H1 (cell line): Measurements from ENCODE around the gene HOXB9. TPM values are rescaled to one million over a fixed set of nuclear protein-coding genes. Genes with fewer than 3 reads are reported as not detected.

Experiments
- CTCF ChIA-PET: fragments of 300-600 bp; sonication (Branson Sonifier 250); formaldehyde crosslinking; loops from one replicate; lab custom pipeline; 2021; ENCODE audit not compliant: partially characterized antibody; lab: Charles Lee
- POLR2A ChIA-PET: fragments of 300-600 bp; sonication (Branson Sonifier 250); formaldehyde crosslinking; loops from one replicate; lab custom pipeline; 2021; ENCODE audit warnings: inconsistent platforms; ENCODE audit not compliant: partially characterized antibody; lab: Charles Lee
- DNase-seq, 2 experiments: peaks; one replicate each; pipeline versions ENCODE4 v3.0.0 to v3.0.0-alpha.2; 2010 to 2022; ENCODE audit warnings: low spot score in 2 of 2, low read depth in 1 of 2, mixed read lengths in 1 of 2
- FAIRE-seq: peaks from 2 replicates; lab custom pipeline; 2011; peaks lifted over from hg19 to GRCh38; lab: Jason Lieb, UNC
- H2AFZ ChIP-seq: 2 replicates; pipeline ENCODE4 v1.8.1; 2012; ENCODE audit warnings: low read length, inconsistent platforms
- H2AK5ac ChIP-seq: 2 replicates; pipeline ENCODE4 v1.6.1; 2013; ENCODE audit warnings: low read depth, low read length
- H2BK120ac ChIP-seq: replicated peaks from 2 replicates; pipeline ENCODE3; 2013; ENCODE audit warnings: low read depth, low read length, inconsistent platforms
- H2BK12ac ChIP-seq: 2 replicates; pipeline ENCODE4 v1.6.1; 2013; ENCODE audit warnings: low read depth, low read length
- H2BK15ac ChIP-seq: 2 replicates; pipeline ENCODE4 v1.6.1; 2013; ENCODE audit warnings: low read length
- H2BK20ac ChIP-seq: 2 replicates; pipeline ENCODE4 v1.6.1; 2013; ENCODE audit warnings: low read length
- H2BK5ac ChIP-seq: 2 replicates; pipeline ENCODE4 v1.6.1; 2013; ENCODE audit warnings: low read depth, low read length
- H3K14ac ChIP-seq: 2 replicates; pipeline ENCODE4 v1.6.1; 2013; ENCODE audit warnings: inconsistent platforms; ENCODE audit not compliant: insufficient read length
- H3K18ac ChIP-seq: 2 replicates; pipeline ENCODE4 v1.6.1; 2013; ENCODE audit warnings: low read length; ENCODE audit errors: extremely low read depth
- H3K23ac ChIP-seq: 2 replicates; pipeline ENCODE4 v1.6.1; 2013; ENCODE audit warnings: inconsistent platforms; ENCODE audit not compliant: insufficient read length
- H3K23me2 ChIP-seq: 2 replicates; pipeline ENCODE4 v1.6.1; 2013; ENCODE audit warnings: low read depth, low read length
- H3K27ac ChIP-seq: 2 replicates; pipeline ENCODE4 v1.6.1; 2011; ENCODE audit warnings: low read depth, low read length, inconsistent platforms
- H3K27me3 ChIP-seq, 4 experiments: replicated peaks in 1 of 4; 1 replicate in 1 of 4; 2 replicates in 3 of 4; pipeline versions ENCODE4 v1.6.1 to v1.8.1; 2011 to 2013; ENCODE audit warnings: low read length in 3 of 4, mild to moderate bottlenecking in 3 of 4, inconsistent platforms in 2 of 4, mixed read lengths in 2 of 4, moderate library complexity in 1 of 4; ENCODE audit not compliant: control insufficient read depth in 3 of 4, insufficient read depth in 3 of 4; ENCODE audit errors: extremely low read depth in 1 of 4
- H3K36me3 ChIP-seq, 4 experiments: 2 replicates each; pipeline versions ENCODE4 v1.6.1 to v1.8.1; 2011 to 2013; ENCODE audit warnings: mild to moderate bottlenecking in 4 of 4, low read length in 3 of 4, moderate library complexity in 2 of 4, control low read depth in 1 of 4, inconsistent platforms in 1 of 4; ENCODE audit not compliant: insufficient read depth in 4 of 4, control insufficient read depth in 2 of 4
- H3K4ac ChIP-seq: replicated peaks from 2 replicates; pipeline ENCODE3; 2013; ENCODE audit warnings: low read length, low read depth, mixed read lengths, inconsistent platforms; ENCODE audit not compliant: insufficient read length
- H3K4me1 ChIP-seq, 4 experiments: replicated peaks in 1 of 4; 1 replicate in 1 of 4; 2 replicates in 3 of 4; pipeline versions ENCODE4 v1.6.1 to v1.8.1; 2011 to 2013; ENCODE audit warnings: low read length in 3 of 4, inconsistent platforms in 2 of 4, mixed read lengths in 1 of 4; ENCODE audit not compliant: insufficient read depth in 4 of 4, control insufficient read depth in 3 of 4
- H3K4me2 ChIP-seq, 2 experiments: 2 replicates each; pipeline versions ENCODE4 v1.6.1 to v1.8.1; 2011 to 2013; ENCODE audit warnings: low read depth in 2 of 2, low read length in 2 of 2, control low read depth in 1 of 2, inconsistent platforms in 1 of 2, mild to moderate bottlenecking in 1 of 2; ENCODE audit not compliant: insufficient read depth in 1 of 2
- H3K4me3 ChIP-seq, 4 experiments: fragments of 200-600, 300-600 bp in 1 of 4; sonication (generic), shearing (Covaris generic), sonication (Bioruptor Twin) in 1 of 4; 2 replicates each; pipeline versions ENCODE4 v1.5.1 to v1.8.1; 2011 to 2016; ENCODE audit warnings: low read length in 4 of 4, low read depth in 3 of 4, control low read depth in 2 of 4, inconsistent platforms in 2 of 4, mild to moderate bottlenecking in 2 of 4, mixed read lengths in 1 of 4, moderate library complexity in 1 of 4; ENCODE audit not compliant: insufficient read depth in 2 of 4; ENCODE audit errors: extremely low read depth in 1 of 4
- H3K56ac ChIP-seq: replicated peaks from 2 replicates; pipeline ENCODE3; 2013; ENCODE audit warnings: low read depth, mild to moderate bottlenecking, mixed read lengths, low read length, inconsistent platforms; ENCODE audit not compliant: insufficient read length
- H3K79me1 ChIP-seq: 2 replicates; pipeline ENCODE4 v1.6.1; 2013; ENCODE audit warnings: low read depth, low read length, control low read depth
- H3K79me2 ChIP-seq, 2 experiments: 2 replicates each; pipeline versions ENCODE4 v1.6.1 to v1.8.1; 2012 to 2013; ENCODE audit warnings: low read length in 2 of 2, mild to moderate bottlenecking in 2 of 2, inconsistent platforms in 1 of 2; ENCODE audit not compliant: insufficient read depth in 2 of 2, control insufficient read depth in 1 of 2
- H3K9ac ChIP-seq, 4 experiments: replicated peaks in 1 of 4; 1 replicate in 1 of 4; 2 replicates in 3 of 4; pipeline versions ENCODE4 v1.6.1 to v1.8.1; 2011 to 2013; ENCODE audit warnings: low read depth in 3 of 4, low read length in 3 of 4, control low read depth in 2 of 4, mild to moderate bottlenecking in 2 of 4, moderate library complexity in 2 of 4, inconsistent platforms in 1 of 4; ENCODE audit errors: extremely low read depth in 1 of 4
- H3K9me3 ChIP-seq, 2 experiments: 2 replicates each; pipeline versions ENCODE4 v1.6.1 to v1.8.1; 2012 to 2013; ENCODE audit warnings: mild to moderate bottlenecking in 2 of 2, moderate library complexity in 2 of 2, control low read depth in 1 of 2, inconsistent platforms in 1 of 2, low read depth in 1 of 2, low read length in 1 of 2, mixed read lengths in 1 of 2; ENCODE audit not compliant: insufficient read depth in 2 of 2
- H4K20me1 ChIP-seq, 2 experiments: replicated peaks in 1 of 2; 2 replicates each; pipeline versions ENCODE3 to v1.8.1; 2011 to 2013; ENCODE audit warnings: inconsistent platforms in 2 of 2, low read length in 2 of 2, mild to moderate bottlenecking in 1 of 2; ENCODE audit not compliant: insufficient read depth in 2 of 2, control insufficient read depth in 1 of 2
- H4K5ac ChIP-seq: 2 replicates; pipeline ENCODE4 v1.6.1; 2013; ENCODE audit warnings: low read length, low read depth, mixed read lengths, inconsistent platforms; ENCODE audit not compliant: insufficient read length
- H4K8ac ChIP-seq: 2 replicates; pipeline ENCODE4 v1.8.0; 2013; ENCODE audit warnings: mild to moderate bottlenecking, moderate library complexity, low read length, inconsistent platforms; ENCODE audit not compliant: insufficient read depth; ENCODE audit errors: extremely low read depth
- H4K91ac ChIP-seq: replicated peaks from 2 replicates; pipeline ENCODE3; 2013; ENCODE audit warnings: low read length, mixed read lengths, inconsistent platforms; ENCODE audit not compliant: insufficient read length
- BACH1 ChIP-seq: IDR thresholded peaks from 2 replicates; pipeline ENCODE4 v1.6.1; 2012; ENCODE audit warnings: low read length, improper control_type of control experiment
- EGR1 ChIP-seq: IDR thresholded peaks from 2 replicates; pipeline ENCODE4 v1.6.1; 2011; ENCODE audit warnings: low read depth, low read length, borderline replicate concordance
- POLR2AphosphoS5 ChIP-seq: IDR thresholded peaks from 2 replicates; pipeline ENCODE4 v1.6.1; 2011; ENCODE audit warnings: low read depth, low read length
- RNF2 ChIP-seq: fragments of 200-900, 300-1000 bp; sonication (generic); IDR thresholded peaks from 2 replicates; pipeline ENCODE4 v1.7.1; 2016; ENCODE audit warnings: borderline replicate concordance, low read depth, mild to moderate bottlenecking, antibody characterized with exemption, low read length; ENCODE audit not compliant: poor library complexity, severe bottlenecking; ENCODE audit errors: missing control alignments
- SIN3A ChIP-seq, 2 experiments: IDR thresholded peaks in 1 of 2; conservative IDR thresholded peaks in 1 of 2; 2 replicates each; pipeline ENCODE4 v1.6.1; 2011 to 2012; ENCODE audit warnings: low read length in 2 of 2, improper control_type of control experiment in 1 of 2, low read depth in 1 of 2, mild to moderate bottlenecking in 1 of 2
- SP1 ChIP-seq: IDR thresholded peaks from 2 replicates; pipeline ENCODE4 v1.6.1; 2011; ENCODE audit warnings: low read depth, low read length
- SP2 ChIP-seq: IDR thresholded peaks from 2 replicates; pipeline ENCODE4 v1.6.1; 2012; ENCODE audit warnings: mild to moderate bottlenecking, low read length, inconsistent platforms
- TAF1 ChIP-seq: IDR thresholded peaks from 2 replicates; pipeline ENCODE4 v1.6.1; 2011; ENCODE audit warnings: mild to moderate bottlenecking, low read depth, low read length
- polyA plus RNA-seq, 7 experiments: library from polyadenylated mRNA; depleted of rRNA in 3 of 7; stranded (reverse) in 5 of 7; unstranded in 2 of 7; fragments of >200 nt in 5 of 7; fragments of 200-250 nt in 2 of 7; gene quantifications; 1 replicate in 5 of 7; 2 replicates in 1 of 7; 4 replicates in 1 of 7; pipeline versions ENCODE4 v1.2.1 to v1.2.3, GENCODE V29; 2011 to 2013; ENCODE audit warnings: missing spikeins in 2 of 7, mixed read lengths in 2 of 7
- total RNA-seq: library from RNA; stranded (reverse); fragmentation: NEBNext Ultra II Directional; extraction: Animal tissue kit (Norgen Biotek cat#: 25700); gene quantifications from 2 replicates; pipeline ENCODE4 v1.2.1, GENCODE V29; 2021
- TF ChIP-seq, protein P1 (sequence below): IDR thresholded peaks from 2 replicates; pipeline ENCODE4 v1.6.1; 2012; ENCODE audit warnings: inconsistent platforms

Gene HOXB9
- total and polyA plus RNA-seq, 2 of the 8 experiments (the other 6 are each of a cell fraction or from before 2014, with no cell fraction given) = not detected

- Histone ChIP-seq H2AK5ac (no peak overlapping the region), H2BK120ac (no peak overlapping the region), H3K4me2 (no peak overlapping the region), H3K27ac (no peak overlapping the region), H2BK15ac (no peak overlapping the region), H2AFZ (no peak overlapping the region), H3K4me1 (peaks cover 0 to 14% (median 9%) of the 10 kb centered on the region in 4 experiments; a peak in 5 of 7 replicates), H3K14ac (no peak overlapping the region), H3K79me1 (no peaks in the 10 kb centered on the region), H4K91ac (no peak overlapping the region), H4K5ac (no peak overlapping the region), H4K20me1 (peaks cover 6 to 28% of the 10 kb centered on the region in 2 experiments), H3K79me2 (no peaks in the 10 kb centered on the region), H3K18ac (no peak overlapping the region), H2BK5ac (no peak overlapping the region), H3K56ac (no peak overlapping the region), H3K9me3 (no peaks in the 10 kb centered on the region), H3K9ac (no peak overlapping the region), H2BK12ac (no peak overlapping the region), H3K23me2 (peaks cover 3% of the 10 kb centered on the region; the same call in 1 of the 2 replicates), H3K4me3 (no peak overlapping the region), H3K27me3 (peaks cover 97 to 100% (median 99%) of the 10 kb centered on the region in 4 experiments), H4K8ac (no peak overlapping the region), H3K36me3 (peaks cover 0 to 10% (median 0%) of the 10 kb centered on the region in 4 experiments; a peak in 1 of 8 replicates), H3K23ac (no peak overlapping the region), H3K4ac (no peak overlapping the region), H2BK20ac (no peak overlapping the region)
- CTCF ChIA-PET = interaction anchor here (0.9 to 2.5 kb wide), 7 partner anchors 11 to 235 kb away, joined by 3 to 10 read pairs (median 3); no protein-coding TSS in a partner anchor
- TF ChIP-seq EGR1 = no peak
- TF ChIP-seq POLR2AphosphoS5 = no peak
- no peak for TF ChIP-seq TAF1
- TF ChIP-seq SP2 = no peak
- peak; percentile 47 for TF ChIP-seq RNF2
- no peak for TF ChIP-seq BACH1
- TF ChIP-seq SP1 = no peak
- TF ChIP-seq, protein P1, sequence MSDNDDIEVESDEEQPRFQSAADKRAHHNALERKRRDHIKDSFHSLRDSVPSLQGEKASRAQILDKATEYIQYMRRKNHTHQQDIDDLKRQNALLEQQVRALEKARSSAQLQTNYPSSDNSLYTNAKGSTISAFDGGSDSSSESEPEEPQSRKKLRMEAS = no peak
- TF ChIP-seq SIN3A (conservative IDR thresholded peaks at IDR 0.05 in 1 of 2, IDR thresholded peaks at IDR 0.05 in 1 of 2; ENCODE audit: low read depth in 1 of 2, low read length in 2 of 2) = no peak
- POLR2A ChIA-PET = interaction anchor here (0.6 kb wide), 1 partner anchor 169 kb away, joined by 5 read pairs; no protein-coding TSS in a partner anchor
- DNase-seq (no peak), FAIRE-seq (no peak)
These were observed 17.5 kb upstream of the HOXB9 start for GRCh38 chr17:48643697-48644012.
